HepG2 (cell line): ENCODE results near the gene EED. TPM values are rescaled to one million over a fixed set of nuclear protein-coding genes. Genes with fewer than 3 reads are reported as not detected.
"Not testable (repeated sequence)": the region's sequence is repeated elsewhere in the genome, so short reads cannot be mapped to it uniquely, and the experiment has no call there.

Experiments
- ATAC-seq: fragments of 200-7000 bp; cut with Tn5 transposase; 3 replicates; pipeline ENCODE4 v1.9.1; 2020; ENCODE audit warnings: mild to moderate bottlenecking, moderate library complexity
- BruUV-seq: library from RNA; stranded (reverse); fragments of 400-500 nt; replicated peaks from 2 replicates; lab custom pipeline; 2021; lab: Mats Ljungman, UMichigan
- CTCF ChIA-PET: fragments of 300-600 bp; formaldehyde crosslinking; extraction: SDS; loops from one replicate; lab custom pipeline; 2021; ENCODE audit warnings: low total read pairs, inconsistent platforms, low intra/inter-chr PET ratio; lab: Yijun Ruan, JAX
- POLR2A ChIA-PET: fragments of 350-600 bp; sonication (Branson Sonifier 250); formaldehyde crosslinking; loops from one replicate; lab custom pipeline; 2020; ENCODE audit warnings: antibody characterized with exemption, inconsistent platforms; lab: Yijun Ruan, JAX
- DNase-seq: peaks from one replicate; pipeline ENCODE4 v3.0.0-alpha.2; 2015; ENCODE audit warnings: low spot score
- FAIRE-seq: peaks from 3 replicates; lab custom pipeline; 2011; peaks lifted over from hg19 to GRCh38; lab: Jason Lieb, UNC
- H2AFZ ChIP-seq: one replicate; pipeline ENCODE4 v1.6.1; 2011; ENCODE audit warnings: low read length, inconsistent platforms
- H3K27ac ChIP-seq: fragments of 300-600 bp; 3 replicates; pipeline ENCODE4 v1.8.0; 2011; ENCODE audit warnings: mixed run types, mild to moderate bottlenecking, mixed read lengths, low read length, inconsistent platforms; ENCODE audit not compliant: insufficient read depth; ENCODE audit errors: extremely low read length
- H3K27me3 ChIP-seq, 2 experiments: fragments of 200-600 bp in 1 of 2; 2 replicates in 1 of 2; 3 replicates in 1 of 2; pipeline versions ENCODE4 v1.6.0 to v1.8.0; 2011; ENCODE audit warnings: low read length in 2 of 2, mild to moderate bottlenecking in 2 of 2, moderate library complexity in 2 of 2, inconsistent platforms in 1 of 2; ENCODE audit not compliant: insufficient read depth in 2 of 2, control insufficient read depth in 1 of 2
- H3K36me3 ChIP-seq, 2 experiments: fragments of 200-600 bp in 1 of 2; replicated peaks in 1 of 2; 2 replicates in 1 of 2; 3 replicates in 1 of 2; pipeline versions ENCODE4 v1.5.1 to v1.8.0; 2011; ENCODE audit warnings: low read length in 2 of 2, inconsistent platforms in 1 of 2; ENCODE audit not compliant: insufficient read depth in 2 of 2, control insufficient read depth in 1 of 2
- H3K4me1 ChIP-seq: 2 replicates; pipeline ENCODE4 v1.5.1; 2012; ENCODE audit warnings: low read length, inconsistent platforms; ENCODE audit not compliant: insufficient read depth
- H3K4me2 ChIP-seq: 2 replicates; pipeline ENCODE4 v1.6.0; 2011; ENCODE audit warnings: low read depth, low read length, inconsistent platforms
- H3K4me3 ChIP-seq, 3 experiments: fragments of 200-600 bp in 1 of 3; sonication (generic), shearing (Covaris generic) in 1 of 3; replicated peaks in 1 of 3; 2 replicates each; pipeline ENCODE4 v1.5.1; 2011 to 2016; ENCODE audit warnings: low read length in 3 of 3, inconsistent platforms in 2 of 3, low read depth in 2 of 3, mild to moderate bottlenecking in 2 of 3, control low read depth in 1 of 3, mixed read lengths in 1 of 3; ENCODE audit not compliant: insufficient read depth in 1 of 3
- H3K79me2 ChIP-seq: one replicate; pipeline ENCODE4 v1.6.1; 2011; ENCODE audit warnings: low read length, inconsistent platforms; ENCODE audit not compliant: insufficient read depth
- H3K9ac ChIP-seq: 2 replicates; pipeline ENCODE4 v1.6.0; 2011; ENCODE audit warnings: mild to moderate bottlenecking, low read depth, low read length, inconsistent platforms; ENCODE audit not compliant: insufficient read depth
- H3K9me3 ChIP-seq: 2 replicates; pipeline ENCODE4 v1.5.1; 2012; ENCODE audit warnings: mild to moderate bottlenecking, low read length
- H4K20me1 ChIP-seq: 2 replicates; pipeline ENCODE4 v1.6.0; 2011; ENCODE audit warnings: inconsistent platforms, mild to moderate bottlenecking, low read length, moderate library complexity; ENCODE audit not compliant: insufficient read depth
- WGBS: methylation state at CpG from one replicate; pipeline ENCODE4 v1.1.6; 2017; ENCODE audit warnings: low lambda C conversion rate; 5-methylcytosine and 5-hydroxymethylcytosine counted together
- in situ Hi-C: cut with HindIII; loops from 2 replicates; pipeline ENCODE4 v1.10.0; 2017; ENCODE audit warnings: low pct_unique_long_range_greater_than_20kb; ENCODE audit not compliant: extremely low pct_ligation_motif_present
- intact Hi-C: fragments of 100-400 bp; cut with micrococcal nuclease; formaldehyde crosslinking; loops from one replicate; pipeline ENCODE4 v1.10.0; 2022; ENCODE audit not compliant: unreplicated experiment
- polyA plus RNA-seq, 8 experiments: library from polyadenylated mRNA; depleted of rRNA in 3 of 8; stranded (reverse) in 7 of 8; unstranded in 1 of 8; fragments of >200 nt; fragmentation: Illumina TruSeq in 4 of 8; extraction: Trizol in 4 of 8; gene quantifications; 2 replicates each; pipeline versions ENCODE4 v1.2.1 to v1.2.3, GENCODE V29; 2011 to 2016; ENCODE audit warnings: low read depth in 4 of 8, missing spikeins in 1 of 8, mixed read lengths in 1 of 8; ENCODE audit not compliant: insufficient read depth in 1 of 8
- total RNA-seq, 5 experiments: library from RNA; depleted of rRNA; stranded (reverse); fragments of >200 nt; fragmentation: Illumina TruSeq; extraction: Trizol; gene quantifications; 2 replicates each; pipeline ENCODE4 v1.2.3, GENCODE V29; 2016; ENCODE audit warnings: low read depth in 1 of 5

The EED gene
- total and polyA plus RNA-seq, 2 of the 13 experiments (the other 11 are each of a cell fraction or from before 2014, with no cell fraction given): 11.0 to 28.4 TPM

DNA sequence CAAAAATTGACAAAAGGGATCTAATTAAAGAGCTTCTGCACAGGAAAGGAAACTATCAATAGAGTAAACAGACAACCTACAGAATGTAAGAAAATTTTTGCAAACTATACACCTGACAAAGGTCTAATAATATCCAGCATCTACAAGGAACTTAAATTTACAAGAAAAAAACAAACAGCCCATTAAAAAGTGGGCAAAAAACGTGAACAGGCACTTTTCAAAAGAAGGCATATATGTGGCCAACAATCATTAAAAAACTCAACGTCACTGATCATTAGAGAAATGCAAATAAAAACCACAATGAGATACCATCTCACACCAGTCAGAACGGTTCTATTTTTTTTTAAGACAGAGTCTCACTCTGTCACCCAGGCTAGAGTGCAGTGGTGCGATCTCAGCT lies 20.0 kb upstream of the EED start:
- H3K36me3 ChIP-seq, H3K4me3 ChIP-seq, DNase-seq, H4K20me1 ChIP-seq, FAIRE-seq, BruUV-seq, H3K9ac ChIP-seq, intact Hi-C loops, POLR2A ChIA-PET, H3K79me2 ChIP-seq, ATAC-seq, H3K27me3 ChIP-seq, H3K27ac ChIP-seq, H3K9me3 ChIP-seq, H3K4me2 ChIP-seq, H2AFZ ChIP-seq, CTCF ChIA-PET: not testable (repeated sequence)
- 23% methylated on average over 4 of the region's 4 CpGs for WGBS
- peaks cover 10% of the 10 kb centered on the region for H3K4me1 ChIP-seq
- in situ Hi-C loops: loop anchor here (25.0 kb wide), 2 partner anchors 187 to 287 kb away; no protein-coding TSS in a partner anchor

DNA sequence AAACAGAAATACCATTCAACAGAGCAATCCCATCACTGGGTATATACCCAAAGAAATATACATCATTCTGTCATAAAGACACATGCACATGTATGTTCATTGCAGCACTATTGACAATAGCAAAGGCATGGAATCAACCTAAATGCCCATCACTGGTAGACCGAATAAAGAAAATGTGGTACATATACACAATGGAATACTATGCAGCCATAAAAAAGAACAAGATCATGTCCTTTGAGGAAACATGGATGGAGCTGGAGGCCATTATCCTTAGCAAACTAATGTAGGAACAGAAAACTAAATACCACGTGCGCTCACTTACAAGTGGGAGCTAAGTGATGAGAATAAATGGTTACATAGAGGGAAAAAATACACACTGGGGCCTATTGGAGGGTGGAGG lies 19.2 kb upstream of the EED start:
- H2AFZ ChIP-seq, H4K20me1 ChIP-seq, H3K36me3 ChIP-seq, DNase-seq, H3K9ac ChIP-seq, in situ Hi-C loops, FAIRE-seq, H3K27ac ChIP-seq, ATAC-seq, CTCF ChIA-PET, H3K4me3 ChIP-seq, H3K9me3 ChIP-seq, H3K27me3 ChIP-seq, H3K4me2 ChIP-seq, intact Hi-C loops, BruUV-seq, H3K79me2 ChIP-seq, POLR2A ChIA-PET: not testable (repeated sequence)
- H3K4me1 ChIP-seq: peaks cover 10% of the 10 kb centered on the region
- 63% methylated on average over 3 of the region's 3 CpGs for whole genome bisulfite sequencing
